Upper lobe of left lung (tissue), 4 donors: Measurements from ENCODE around the gene C13orf46.

Source experiments
- POLR2AphosphoS5 ChIP-seq, 2 donors: sonication (generic); formaldehyde crosslinking; IDR thresholded peaks; one replicate each; pipeline ENCODE4 v1.5.1; 2017; ENCODE audit warnings: antibody characterized with exemption in 2 of 2
- TF ChIP-seq, protein P1 (sequence below), 6 experiments: fragments of 450-650 bp in 4 of 6; fragments of 200-600 bp in 2 of 6; sonication (generic) in 2 of 6; IDR thresholded peaks; one replicate each; pipeline ENCODE4 v1.5.1; 2016 to 2019; ENCODE audit warnings: antibody characterized with exemption in 6 of 6

DNA sequence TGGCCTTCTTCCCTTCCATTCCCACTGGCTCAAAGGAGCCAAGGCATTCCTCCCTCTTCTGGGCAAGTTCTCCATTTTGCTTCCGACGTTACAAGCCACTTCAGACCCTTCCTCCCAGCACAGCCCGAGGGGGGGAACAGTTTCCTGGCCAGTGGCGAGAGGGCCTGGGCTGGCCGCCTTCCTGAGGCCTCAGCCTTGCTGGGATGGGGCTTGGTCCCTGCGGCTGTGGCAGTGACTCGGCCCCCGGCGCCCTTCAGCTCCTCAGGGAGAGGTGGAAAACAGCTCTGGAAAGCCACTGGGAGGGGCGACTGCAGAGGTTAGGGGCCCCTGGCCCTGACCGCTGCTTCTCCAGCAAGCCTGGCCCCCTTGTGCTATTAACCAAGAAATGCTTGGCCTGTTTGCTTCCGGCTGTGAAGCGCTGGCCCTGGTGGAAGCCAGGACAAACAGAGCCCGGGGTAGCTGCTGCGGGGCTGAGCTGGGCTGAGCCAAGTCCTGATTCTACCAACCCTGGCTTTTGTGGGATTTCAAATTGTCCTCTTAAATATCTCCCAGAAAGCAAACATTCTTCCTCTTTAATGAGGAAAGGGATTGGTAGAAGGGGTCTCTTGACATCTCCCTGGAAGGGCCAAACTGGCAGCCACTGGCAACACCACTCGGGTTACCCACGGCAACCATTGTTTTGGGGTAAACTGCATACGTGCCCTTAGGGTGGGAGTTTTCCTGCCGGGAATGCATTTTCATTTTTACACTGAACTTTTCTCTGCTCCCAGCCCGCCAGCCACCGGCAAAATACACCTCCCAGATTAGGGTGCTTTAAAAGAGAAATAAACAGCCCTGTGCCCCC lies 38.7 kb downstream of the C13orf46 start:
- no peak for TF ChIP-seq POLR2AphosphoS5 (IDR thresholded peaks at IDR 0.05)
- TF ChIP-seq, protein P1, sequence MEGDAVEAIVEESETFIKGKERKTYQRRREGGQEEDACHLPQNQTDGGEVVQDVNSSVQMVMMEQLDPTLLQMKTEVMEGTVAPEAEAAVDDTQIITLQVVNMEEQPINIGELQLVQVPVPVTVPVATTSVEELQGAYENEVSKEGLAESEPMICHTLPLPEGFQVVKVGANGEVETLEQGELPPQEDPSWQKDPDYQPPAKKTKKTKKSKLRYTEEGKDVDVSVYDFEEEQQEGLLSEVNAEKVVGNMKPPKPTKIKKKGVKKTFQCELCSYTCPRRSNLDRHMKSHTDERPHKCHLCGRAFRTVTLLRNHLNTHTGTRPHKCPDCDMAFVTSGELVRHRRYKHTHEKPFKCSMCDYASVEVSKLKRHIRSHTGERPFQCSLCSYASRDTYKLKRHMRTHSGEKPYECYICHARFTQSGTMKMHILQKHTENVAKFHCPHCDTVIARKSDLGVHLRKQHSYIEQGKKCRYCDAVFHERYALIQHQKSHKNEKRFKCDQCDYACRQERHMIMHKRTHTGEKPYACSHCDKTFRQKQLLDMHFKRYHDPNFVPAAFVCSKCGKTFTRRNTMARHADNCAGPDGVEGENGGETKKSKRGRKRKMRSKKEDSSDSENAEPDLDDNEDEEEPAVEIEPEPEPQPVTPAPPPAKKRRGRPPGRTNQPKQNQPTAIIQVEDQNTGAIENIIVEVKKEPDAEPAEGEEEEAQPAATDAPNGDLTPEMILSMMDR (IDR thresholded peaks at IDR 0.05): no peak
